GM12892 (cell line): ENCODE results near the gene HSD11B1.
"Not testable (repeated sequence)": the region's sequence is repeated elsewhere in the genome, so short reads cannot be mapped to it uniquely, and the experiment has no call there.

ENCODE experiments used
- DNase-seq: peaks from one replicate; pipeline ENCODE4 v3.0.0; 2011; ENCODE audit not compliant: insufficient read length
- FAIRE-seq: peaks from 2 replicates; lab custom pipeline; 2011; peaks lifted over from hg19 to GRCh38; lab: Jason Lieb, UNC
- POLR2A ChIP-seq: IDR thresholded peaks from 2 replicates; pipeline ENCODE4 v1.6.1; 2011; ENCODE audit warnings: low read depth, low read length, control low read depth
- POLR2AphosphoS5 ChIP-seq: IDR thresholded peaks from 2 replicates; pipeline ENCODE4 v1.6.1; 2011; ENCODE audit warnings: low read depth, low read length, control low read depth
- TAF1 ChIP-seq: IDR thresholded peaks from 2 replicates; pipeline ENCODE4 v1.6.1; 2011; ENCODE audit warnings: low read depth, mild to moderate bottlenecking, control low read depth, low read length, borderline replicate concordance

The HSD11B1 gene

GRCh38 chr1:209692745-209693504, 11.7 kb upstream of the HSD11B1 start:
- FAIRE-seq, result peak; percentile 27
- TF ChIP-seq POLR2A (no peak), TAF1 (no peak), POLR2AphosphoS5 (no peak)
- DNase-seq, result no peak

GRCh38 chr1:209696673-209697072, 8.0 kb upstream of the HSD11B1 start:
- TF ChIP-seq TAF1, result no peak
- TF ChIP-seq POLR2AphosphoS5, result no peak
- no peak for TF ChIP-seq POLR2A
- DNase-seq, result no peak
- no peak for FAIRE-seq

GRCh38 chr1:209697126-209697525, 7.5 kb upstream of the HSD11B1 start:
- DNase-seq, result no peak
- TF ChIP-seq POLR2AphosphoS5 (no peak), TAF1 (no peak), POLR2A (no peak)
- FAIRE-seq, result no peak

- not testable (repeated sequence) for FAIRE-seq
Measured at GRCh38 chr1:209700686-209701085, 4.0 kb upstream of the HSD11B1 start.

GRCh38 chr1:209702832-209703231, 1.8 kb upstream of the HSD11B1 start:
- no peak for DNase-seq
- no peak for FAIRE-seq
- TF ChIP-seq TAF1, result no peak
- no peak for TF ChIP-seq POLR2A
- no peak for TF ChIP-seq POLR2AphosphoS5

More at GRCh38 chr1:209700686-209701085, 4.0 kb upstream of the HSD11B1 start:
- not testable (repeated sequence) for DNase-seq

- DNase-seq, result no peak
- no peak for TF ChIP-seq TAF1
- no peak for TF ChIP-seq POLR2AphosphoS5
- no peak for TF ChIP-seq POLR2A
- FAIRE-seq, result no peak
Measured at GRCh38 chr1:209703834-209704504, 677 bp upstream of the HSD11B1 start.

GRCh38 chr1:209705033-209705598, 470 bp downstream of the HSD11B1 start:
- DNase-seq (no peak), FAIRE-seq (no peak)
- no peak for TF ChIP-seq POLR2A
- no peak for TF ChIP-seq TAF1
- no peak for TF ChIP-seq POLR2AphosphoS5

- DNase-seq (no peak), FAIRE-seq (no peak)
- no peak for TF ChIP-seq POLR2AphosphoS5
- no peak for TF ChIP-seq POLR2A
- no peak for TF ChIP-seq TAF1
Measured at GRCh38 chr1:209706622-209707021, 2.0 kb downstream of the HSD11B1 start.

GRCh38 chr1:209707308-209707707, 2.7 kb downstream of the HSD11B1 start:
- TF ChIP-seq POLR2A (no peak), TAF1 (no peak)
- DNase-seq (no peak), FAIRE-seq (no peak)

GRCh38 chr1:209708297-209708696, 3.7 kb downstream of the HSD11B1 start:
- TF ChIP-seq POLR2AphosphoS5, result no peak
- no peak for TF ChIP-seq POLR2A

GRCh38 chr1:209710093-209710492, 5.4 kb downstream of the HSD11B1 start:
- no peak for DNase-seq
- FAIRE-seq, result no peak
- TF ChIP-seq POLR2A, result no peak
- TF ChIP-seq POLR2AphosphoS5, result no peak
- no peak for TF ChIP-seq TAF1

More at GRCh38 chr1:209708297-209708696, 3.7 kb downstream of the HSD11B1 start:
- DNase-seq (no peak), FAIRE-seq (no peak)

GRCh38 chr1:209710847-209711246, 6.2 kb downstream of the HSD11B1 start:
- no peak for DNase-seq
- FAIRE-seq, result no peak
- no peak for TF ChIP-seq POLR2A
- no peak for TF ChIP-seq POLR2AphosphoS5
- no peak for TF ChIP-seq TAF1

GRCh38 chr1:209714338-209714737, 9.7 kb downstream of the HSD11B1 start:
- no peak for FAIRE-seq
- TF ChIP-seq TAF1, result no peak
- no peak for DNase-seq
